GM23338 (cell line): ENCODE results near the gene ELMO2. TPM values are rescaled to one million over a fixed set of nuclear protein-coding genes. Genes with fewer than 3 reads are reported as not detected.
"Not testable (repeated sequence)": the region's sequence is repeated elsewhere in the genome, so short reads cannot be mapped to it uniquely, and the experiment has no call there.

Experiments used
- ATAC-seq: fragments of 200-7000 bp; cut with Tn5 transposase; 3 replicates; pipeline ENCODE4 v1.9.1; 2020
- DNase-seq: peaks from one replicate; pipeline ENCODE4 v3.0.0-alpha.2; 2015; ENCODE audit warnings: low spot score
- H2AFZ ChIP-seq: fragments of 200-600 bp; sonication (generic); 2 replicates; pipeline ENCODE4 v1.8.0; 2016; ENCODE audit warnings: antibody characterized with exemption, mild to moderate bottlenecking, moderate library complexity
- H3F3A ChIP-seq: fragments of 200-600 bp; sonication (generic); replicated peaks from 2 replicates; pipeline ENCODE4 v1.8.0; 2017; ENCODE audit warnings: antibody characterized with exemption, mixed run types, low read depth
- H3K27ac ChIP-seq: fragments of 200-600 bp; sonication (generic); 2 replicates; pipeline ENCODE4 v1.6.1; 2016; ENCODE audit warnings: low read depth
- H3K27me3 ChIP-seq: fragments of 200-600 bp; sonication (generic); 2 replicates; pipeline ENCODE4 v1.8.0; 2016; ENCODE audit warnings: mild to moderate bottlenecking, mixed run types, moderate library complexity; ENCODE audit not compliant: insufficient read depth
- H3K36me3 ChIP-seq: fragments of 200-600 bp; sonication (generic); 2 replicates; pipeline ENCODE4 v1.8.0; 2016; ENCODE audit warnings: mild to moderate bottlenecking; ENCODE audit not compliant: insufficient read depth
- H3K4me1 ChIP-seq: fragments of 200-600 bp; sonication (generic); 2 replicates; pipeline ENCODE4 v1.8.0; 2016; ENCODE audit warnings: mild to moderate bottlenecking, moderate library complexity; ENCODE audit not compliant: insufficient read depth
- H3K4me2 ChIP-seq: fragments of 200-600 bp; sonication (generic); 2 replicates; pipeline ENCODE4 v1.7.1; 2017; ENCODE audit warnings: mixed run types
- H3K4me3 ChIP-seq: fragments of 200-600 bp; sonication (generic); 2 replicates; pipeline ENCODE4 v1.6.1; 2016; ENCODE audit warnings: mixed run types
- H3K79me2 ChIP-seq: fragments of 200-600 bp; sonication (generic); replicated peaks from 2 replicates; pipeline ENCODE4 v1.8.0; 2017; ENCODE audit warnings: mild to moderate bottlenecking; ENCODE audit not compliant: insufficient read depth
- H3K9me2 ChIP-seq: fragments of 200-600 bp; sonication (generic); 2 replicates; pipeline ENCODE4 v1.8.0; 2017; ENCODE audit not compliant: insufficient read depth
- H4K20me1 ChIP-seq: fragments of 200-600 bp; sonication (generic); replicated peaks from 2 replicates; pipeline ENCODE4 v1.8.0; 2017; ENCODE audit warnings: mild to moderate bottlenecking; ENCODE audit not compliant: insufficient read depth
- H3K27ac Mint-ChIP-seq: 2 replicates; pipeline ENCODE4 v1.8.0; 2020; ENCODE audit warnings: inconsistent platforms, mild to moderate bottlenecking, moderate library complexity, mixed read lengths
- H3K27me3 Mint-ChIP-seq: 3 replicates; pipeline ENCODE4 v1.8.0; 2022; ENCODE audit warnings: low read depth, mild to moderate bottlenecking, moderate library complexity, mixed read lengths, inconsistent platforms; ENCODE audit not compliant: insufficient read depth, poor library complexity
- H3K36me3 Mint-ChIP-seq: 3 replicates; pipeline ENCODE4 v1.8.0; 2021; ENCODE audit warnings: low read depth, mild to moderate bottlenecking, inconsistent platforms, moderate library complexity, mixed read lengths
- H3K4me1 Mint-ChIP-seq: 3 replicates; pipeline ENCODE4 v1.8.0; 2020; ENCODE audit warnings: mild to moderate bottlenecking, inconsistent platforms, mixed read lengths
- H3K4me3 Mint-ChIP-seq: 3 replicates; pipeline ENCODE4 v1.8.0; 2021; ENCODE audit warnings: moderate library complexity, mild to moderate bottlenecking, inconsistent platforms, mixed read lengths
- H3K9me3 Mint-ChIP-seq: 3 replicates; pipeline ENCODE4 v1.8.0; 2020; ENCODE audit warnings: moderate library complexity, mild to moderate bottlenecking, inconsistent platforms, mixed read lengths
- CREB1 ChIP-seq: fragments of 250-450 bp; sonication (Bioruptor Pico); IDR thresholded peaks from 2 replicates; pipeline ENCODE4 v1.5.0; 2020; ENCODE audit warnings: low read depth, mild to moderate bottlenecking, moderate library complexity
- EZH2phosphoT487 ChIP-seq: fragments of 200-600 bp; sonication (generic); IDR thresholded peaks from one replicate; pipeline ENCODE4 v1.8.1; 2018; ENCODE audit warnings: antibody characterized with exemption; ENCODE audit not compliant: unreplicated experiment
- NANOG ChIP-seq: IDR thresholded peaks from 2 replicates; pipeline ENCODE4 v1.6.1; 2016; ENCODE audit warnings: antibody characterized with exemption, borderline replicate concordance
- POLR2AphosphoS5 ChIP-seq: IDR thresholded peaks from 2 replicates; pipeline ENCODE4 v1.6.1; 2016; ENCODE audit warnings: antibody characterized with exemption, low read depth
- STAT1 ChIP-seq: IDR thresholded peaks from one replicate; pipeline ENCODE4 v1.6.1; 2016; ENCODE audit warnings: antibody characterized with exemption; ENCODE audit not compliant: unreplicated experiment
- ZNF114 ChIP-seq: fragments of 250-450 bp; sonication (Bioruptor Pico); IDR thresholded peaks from 2 replicates; pipeline ENCODE4 v1.5.0; 2020; ENCODE audit warnings: mild to moderate bottlenecking, moderate library complexity
- ZNF331 ChIP-seq: fragments of 250-450 bp; sonication (Bioruptor Pico); IDR thresholded peaks from 2 replicates; pipeline ENCODE4 v1.5.0; 2020; ENCODE audit warnings: low read depth, mild to moderate bottlenecking, moderate library complexity
- polyA plus RNA-seq: library from polyadenylated mRNA; unstranded; fragments of >200 nt; fragmentation: Nextera tagmentation; extraction: Ambion mirVana; gene quantifications from 2 replicates; pipeline ENCODE4 v1.2.1, GENCODE V29; 2016
- total RNA-seq: library from RNA; depleted of rRNA; stranded (reverse); fragments of >200 nt; shearing (Covaris generic); gene quantifications from 2 replicates; pipeline ENCODE4 v1.2.3, GENCODE V29; 2014
- TF ChIP-seq, protein P1 (sequence below), 2 experiments: fragments of 200-600 bp in 1 of 2; sonication (generic) in 1 of 2; conservative IDR thresholded peaks; 2 replicates each; pipeline versions ENCODE4 v1.5.1 to v1.6.1; 2016 to 2017; ENCODE audit warnings: antibody characterized with exemption in 2 of 2, low read depth in 2 of 2, mild to moderate bottlenecking in 2 of 2, moderate library complexity in 1 of 2
- TF ChIP-seq, protein P2 (sequence below): IDR thresholded peaks from one replicate; pipeline ENCODE4 v1.6.1; 2018; ENCODE audit warnings: antibody characterized with exemption; ENCODE audit not compliant: unreplicated experiment

The ELMO2 gene
- total and polyA plus RNA-seq, 2 experiments from 2014 or later = 15.1 to 44.1 TPM

- Mint-ChIP-seq H3K9me3 (no peaks in the 10 kb centered on the region), H3K4me1 (no peaks in the 10 kb centered on the region), H3K36me3 (peaks cover 55% of the 10 kb centered on the region), H3K27me3 (no peaks in the 10 kb centered on the region), H3K4me3 (no peak overlapping the region), H3K27ac (no peak overlapping the region)
- Histone ChIP-seq H3K4me2 (no peak overlapping the region), H3K27me3 (no peaks in the 10 kb centered on the region), H3K4me3 (no peak overlapping the region), H3K9me2 (no peaks in the 10 kb centered on the region), H2AFZ (no peak overlapping the region), H3K79me2 (no peaks in the 10 kb centered on the region), H3K4me1 (no peaks in the 10 kb centered on the region), H3K27ac (no peak overlapping the region), H3F3A (no peaks in the 10 kb centered on the region), H4K20me1 (0 out of 2 replicates have a peak, but pooled peaks cover 4% of the 10 kb centered on the region), H3K36me3 (peaks cover 7% of the 10 kb centered on the region)
- DNase-seq (no peak), ATAC-seq (no peak)
- TF ChIP-seq CREB1 (CRISPR knock-in tag) (no peak), EZH2phosphoT487 (no peak), STAT1 (no peak), NANOG (no peak), ZNF331 (no peak), ZNF114 (CRISPR knock-in tag) (no peak), POLR2AphosphoS5 (no peak)
- TF ChIP-seq, protein P1, sequence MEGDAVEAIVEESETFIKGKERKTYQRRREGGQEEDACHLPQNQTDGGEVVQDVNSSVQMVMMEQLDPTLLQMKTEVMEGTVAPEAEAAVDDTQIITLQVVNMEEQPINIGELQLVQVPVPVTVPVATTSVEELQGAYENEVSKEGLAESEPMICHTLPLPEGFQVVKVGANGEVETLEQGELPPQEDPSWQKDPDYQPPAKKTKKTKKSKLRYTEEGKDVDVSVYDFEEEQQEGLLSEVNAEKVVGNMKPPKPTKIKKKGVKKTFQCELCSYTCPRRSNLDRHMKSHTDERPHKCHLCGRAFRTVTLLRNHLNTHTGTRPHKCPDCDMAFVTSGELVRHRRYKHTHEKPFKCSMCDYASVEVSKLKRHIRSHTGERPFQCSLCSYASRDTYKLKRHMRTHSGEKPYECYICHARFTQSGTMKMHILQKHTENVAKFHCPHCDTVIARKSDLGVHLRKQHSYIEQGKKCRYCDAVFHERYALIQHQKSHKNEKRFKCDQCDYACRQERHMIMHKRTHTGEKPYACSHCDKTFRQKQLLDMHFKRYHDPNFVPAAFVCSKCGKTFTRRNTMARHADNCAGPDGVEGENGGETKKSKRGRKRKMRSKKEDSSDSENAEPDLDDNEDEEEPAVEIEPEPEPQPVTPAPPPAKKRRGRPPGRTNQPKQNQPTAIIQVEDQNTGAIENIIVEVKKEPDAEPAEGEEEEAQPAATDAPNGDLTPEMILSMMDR (conservative IDR thresholded peaks at IDR 0.05; ENCODE audit: low read depth in 2 of 2) = no peak
- TF ChIP-seq, protein P2, sequence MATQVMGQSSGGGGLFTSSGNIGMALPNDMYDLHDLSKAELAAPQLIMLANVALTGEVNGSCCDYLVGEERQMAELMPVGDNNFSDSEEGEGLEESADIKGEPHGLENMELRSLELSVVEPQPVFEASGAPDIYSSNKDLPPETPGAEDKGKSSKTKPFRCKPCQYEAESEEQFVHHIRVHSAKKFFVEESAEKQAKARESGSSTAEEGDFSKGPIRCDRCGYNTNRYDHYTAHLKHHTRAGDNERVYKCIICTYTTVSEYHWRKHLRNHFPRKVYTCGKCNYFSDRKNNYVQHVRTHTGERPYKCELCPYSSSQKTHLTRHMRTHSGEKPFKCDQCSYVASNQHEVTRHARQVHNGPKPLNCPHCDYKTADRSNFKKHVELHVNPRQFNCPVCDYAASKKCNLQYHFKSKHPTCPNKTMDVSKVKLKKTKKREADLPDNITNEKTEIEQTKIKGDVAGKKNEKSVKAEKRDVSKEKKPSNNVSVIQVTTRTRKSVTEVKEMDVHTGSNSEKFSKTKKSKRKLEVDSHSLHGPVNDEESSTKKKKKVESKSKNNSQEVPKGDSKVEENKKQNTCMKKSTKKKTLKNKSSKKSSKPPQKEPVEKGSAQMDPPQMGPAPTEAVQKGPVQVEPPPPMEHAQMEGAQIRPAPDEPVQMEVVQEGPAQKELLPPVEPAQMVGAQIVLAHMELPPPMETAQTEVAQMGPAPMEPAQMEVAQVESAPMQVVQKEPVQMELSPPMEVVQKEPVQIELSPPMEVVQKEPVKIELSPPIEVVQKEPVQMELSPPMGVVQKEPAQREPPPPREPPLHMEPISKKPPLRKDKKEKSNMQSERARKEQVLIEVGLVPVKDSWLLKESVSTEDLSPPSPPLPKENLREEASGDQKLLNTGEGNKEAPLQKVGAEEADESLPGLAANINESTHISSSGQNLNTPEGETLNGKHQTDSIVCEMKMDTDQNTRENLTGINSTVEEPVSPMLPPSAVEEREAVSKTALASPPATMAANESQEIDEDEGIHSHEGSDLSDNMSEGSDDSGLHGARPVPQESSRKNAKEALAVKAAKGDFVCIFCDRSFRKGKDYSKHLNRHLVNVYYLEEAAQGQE = no peak
These were observed 18.1 kb downstream of the ELMO2 start for GRCh38 chr20:46388201-46388836.

DNA sequence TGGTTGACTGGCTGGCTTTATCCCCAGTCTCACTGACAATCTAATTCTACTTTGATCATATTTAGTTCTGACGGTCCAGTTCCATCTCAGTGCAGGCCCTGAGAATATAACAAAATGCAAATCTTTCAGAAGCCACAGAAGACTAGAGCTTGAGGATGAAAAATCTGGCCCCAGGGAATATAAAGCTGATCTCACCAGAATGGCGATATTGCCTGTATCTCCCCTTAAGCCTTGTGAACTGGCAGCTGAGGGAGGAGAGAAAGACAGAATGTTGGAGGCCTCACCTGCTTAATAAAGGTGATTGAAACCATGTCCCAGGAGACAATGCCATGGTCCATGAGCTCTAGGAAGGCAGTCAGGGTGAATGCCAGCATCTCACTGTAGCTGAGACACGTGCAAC is 19.4 kb downstream of the ELMO2 start:
- H2AFZ ChIP-seq, H4K20me1 ChIP-seq, H3K4me1 ChIP-seq, H3K27ac Mint-ChIP-seq, H3K27me3 Mint-ChIP-seq, H3F3A ChIP-seq, H3K27me3 ChIP-seq, H3K9me3 Mint-ChIP-seq, H3K4me3 Mint-ChIP-seq, H3K9me2 ChIP-seq, H3K27ac ChIP-seq, H3K4me1 Mint-ChIP-seq, ATAC-seq, DNase-seq, H3K4me3 ChIP-seq, H3K79me2 ChIP-seq, H3K4me2 ChIP-seq: not testable (repeated sequence)
- H3K36me3 Mint-ChIP-seq = peaks cover 53% of the 10 kb centered on the region
- H3K36me3 ChIP-seq = peaks cover 11% of the 10 kb centered on the region
